Kidney glomerular epithelial cell (primary cell): Measurements from ENCODE around the gene CFAP54.
A peak's percentile ranks its signal among the peaks of the same experiment; 100 is the strongest.
"Not testable (repeated sequence)": the region's sequence is repeated elsewhere in the genome, so short reads cannot be mapped to it uniquely, and the experiment has no call there.

ENCODE experiments used
- DNase-seq: peaks from one replicate; lab custom pipeline; 2025; lab: John Stamatoyannopoulos, UW

The CFAP54 gene

GRCh38 chr12:96489392-96490056, at the start of gene CFAP54:
Gene CFAP54, plus strand, starts transcription at chr12:96489577. Its CDS starts 33 bp downstream, at chr12:96489610.
- peak; percentile 89 for DNase-seq

- DNase-seq = no peak
These were observed 47.6 kb upstream of the CFAP54 start for GRCh38 chr12:96441816-96442215.

- DNase-seq = no peak
These were observed 46.5 kb upstream of the CFAP54 start for GRCh38 chr12:96442906-96443305.

GRCh38 chr12:96444399-96444798, 45.0 kb upstream of the CFAP54 start:
- no peak for DNase-seq

DNA sequence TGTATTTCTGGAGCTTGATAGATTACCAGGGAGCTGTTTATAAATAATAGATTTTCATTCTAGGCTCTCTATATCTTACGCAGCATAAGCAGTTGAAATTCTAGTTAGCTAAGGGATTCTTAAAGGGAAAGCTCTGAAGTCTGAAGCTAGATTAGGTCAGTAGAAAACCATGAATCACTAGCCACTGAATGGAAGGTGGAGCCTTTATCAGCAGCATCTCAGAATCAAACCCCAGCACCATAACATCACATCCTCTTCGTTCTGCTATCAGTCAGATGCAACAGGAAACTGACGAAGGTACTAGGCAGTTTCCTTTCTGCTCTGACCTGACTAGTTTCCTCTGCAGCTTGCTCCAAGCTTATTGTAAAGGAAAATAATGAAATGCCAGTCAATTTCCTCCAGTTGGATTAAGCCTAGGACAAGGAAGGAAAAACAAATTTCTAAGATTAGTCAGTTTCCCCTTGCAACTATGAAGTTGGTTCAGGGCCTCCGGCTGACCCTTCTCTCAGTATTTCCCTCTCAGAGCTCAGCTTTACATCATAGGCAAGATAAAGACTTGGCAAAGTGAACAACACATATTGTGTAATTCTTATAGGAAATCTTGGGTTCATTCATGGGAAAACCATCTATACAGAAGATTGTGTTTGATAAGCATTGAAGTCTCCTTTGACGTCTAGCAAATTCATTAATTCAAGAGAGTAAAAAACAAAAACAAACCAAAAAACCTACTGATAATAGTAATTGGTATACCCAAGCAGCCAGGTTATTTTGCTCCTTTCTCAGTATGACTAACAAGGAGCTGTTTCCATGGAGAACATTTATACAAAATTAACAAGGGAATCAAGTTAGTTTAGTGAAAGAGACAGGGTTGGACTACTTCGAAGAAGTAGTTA, 43.4 kb upstream of the CFAP54 start:
- DNase-seq = peak; percentile 63

GRCh38 chr12:96447256-96447655, 42.1 kb upstream of the CFAP54 start:
- DNase-seq = no peak

GRCh38 chr12:96448300-96448699, 41.1 kb upstream of the CFAP54 start:
- DNase-seq = no peak

DNA sequence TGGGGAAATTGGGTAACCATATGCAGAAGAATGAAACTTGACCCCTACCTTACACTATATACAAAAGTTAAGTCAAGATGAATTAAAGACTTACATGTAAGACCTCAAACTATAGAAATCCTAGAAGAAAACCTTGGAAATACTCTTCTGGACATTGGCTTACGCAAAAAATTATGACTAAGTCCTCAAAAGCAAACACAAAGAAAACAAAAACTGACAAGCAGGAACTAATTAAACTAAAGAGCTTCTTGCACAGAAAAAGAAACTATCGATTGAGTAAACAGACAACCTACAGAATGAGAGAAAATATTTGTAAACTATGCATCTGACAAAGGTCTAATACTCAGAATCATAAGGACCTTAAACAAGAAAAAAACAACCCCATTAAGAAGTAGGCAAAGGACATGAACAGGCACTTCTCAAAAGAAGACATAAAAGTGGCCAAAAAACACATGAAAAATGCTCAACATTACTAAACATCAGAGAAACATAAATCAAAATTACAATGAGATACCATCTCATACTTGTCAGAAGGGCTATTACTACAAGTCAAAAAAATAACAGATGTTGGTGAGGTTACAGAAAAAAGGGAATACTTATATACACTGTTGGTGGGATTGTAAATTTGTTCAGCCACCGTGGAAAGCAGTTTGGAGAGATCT, 37.0 kb upstream of the CFAP54 start:
- no peak for DNase-seq

DNA sequence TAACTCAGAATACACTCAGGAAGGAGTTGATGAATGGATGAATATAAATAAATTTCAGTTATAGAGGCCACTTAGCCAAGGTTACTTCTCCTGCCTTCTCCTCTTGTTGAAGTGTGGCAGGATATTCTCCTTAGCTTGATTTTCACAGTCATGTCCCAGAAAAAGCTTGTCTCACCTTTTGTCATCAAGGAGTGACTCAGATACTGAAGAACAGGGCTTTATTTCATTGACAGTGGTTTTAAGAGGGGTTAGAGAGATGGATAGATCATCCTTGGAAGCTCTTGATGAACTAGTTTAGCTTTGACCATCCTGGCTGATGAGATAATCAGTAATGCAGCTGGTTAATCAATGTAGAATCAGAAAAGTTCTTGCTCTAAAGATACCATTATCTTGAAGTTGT, 35.0 kb upstream of the CFAP54 start:
- no peak for DNase-seq

DNA sequence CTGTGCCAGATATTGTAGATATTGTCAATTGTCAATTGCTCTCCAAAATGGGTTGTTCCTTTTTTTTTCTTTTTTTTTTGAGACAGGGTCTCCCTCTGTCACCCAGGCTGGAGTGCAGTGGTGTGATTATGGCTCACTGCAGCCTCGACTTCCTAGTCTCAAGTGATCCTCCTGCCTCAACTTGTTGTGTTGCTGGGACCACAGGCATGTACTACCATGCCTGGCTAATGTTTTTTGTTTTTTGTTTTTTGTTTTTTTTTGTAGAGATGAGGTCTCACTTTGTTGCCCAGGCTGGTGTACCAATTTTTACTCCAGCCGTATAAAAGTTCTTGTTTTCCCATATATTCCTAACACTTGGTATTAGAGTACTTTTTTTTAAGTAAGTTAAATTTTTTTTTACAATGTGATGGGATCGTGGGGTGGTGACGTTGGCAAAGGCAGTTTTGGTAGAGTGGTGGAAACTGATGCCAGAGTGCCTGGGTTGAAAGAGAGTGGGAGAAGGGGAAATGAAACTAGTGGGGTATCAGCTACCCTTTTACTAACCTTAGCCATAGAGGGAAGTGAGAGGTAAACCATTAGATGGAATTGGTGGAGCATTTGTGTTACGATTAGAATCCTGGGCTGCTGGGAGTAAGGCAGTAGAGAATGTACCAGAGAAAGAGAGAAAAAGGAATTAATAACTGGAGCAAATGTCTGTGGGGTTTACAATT, 33.0 kb upstream of the CFAP54 start:
- no peak for DNase-seq

DNA sequence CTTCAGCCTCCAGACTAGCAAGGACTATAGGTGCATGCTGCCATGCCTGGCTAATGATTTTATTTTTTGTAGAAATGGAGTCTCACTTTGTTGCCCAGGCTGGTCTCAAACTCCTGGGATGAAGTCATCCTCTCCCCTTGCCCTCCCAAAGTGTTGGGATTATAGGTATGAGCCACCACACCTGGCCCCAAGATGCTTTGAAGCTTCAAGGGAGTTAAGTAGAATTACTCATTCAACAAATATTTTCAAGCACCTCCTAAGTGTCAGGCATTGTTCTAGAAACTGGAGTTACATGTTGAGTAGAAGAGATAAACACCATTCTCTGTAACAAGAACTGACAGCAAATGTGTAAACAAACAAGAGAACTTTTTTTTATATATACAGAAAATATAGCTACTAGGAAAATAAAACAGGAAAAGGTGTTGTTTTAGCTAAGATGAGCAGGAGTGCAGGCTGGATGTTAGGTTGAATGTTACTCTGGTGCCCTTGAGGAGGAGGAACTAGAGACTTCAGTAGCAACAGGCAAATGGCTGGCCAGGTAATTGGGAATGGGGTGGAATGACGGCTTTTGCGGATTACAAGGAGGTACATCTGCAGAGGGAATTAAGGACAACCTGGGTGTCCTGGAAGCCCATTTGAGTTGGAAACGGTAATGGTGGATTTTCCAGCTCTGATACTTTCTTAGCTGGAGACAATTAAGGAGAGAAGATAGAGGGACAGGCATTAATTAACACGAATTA, 32.0 kb upstream of the CFAP54 start:
- peak; percentile 50 for DNase-seq

DNA sequence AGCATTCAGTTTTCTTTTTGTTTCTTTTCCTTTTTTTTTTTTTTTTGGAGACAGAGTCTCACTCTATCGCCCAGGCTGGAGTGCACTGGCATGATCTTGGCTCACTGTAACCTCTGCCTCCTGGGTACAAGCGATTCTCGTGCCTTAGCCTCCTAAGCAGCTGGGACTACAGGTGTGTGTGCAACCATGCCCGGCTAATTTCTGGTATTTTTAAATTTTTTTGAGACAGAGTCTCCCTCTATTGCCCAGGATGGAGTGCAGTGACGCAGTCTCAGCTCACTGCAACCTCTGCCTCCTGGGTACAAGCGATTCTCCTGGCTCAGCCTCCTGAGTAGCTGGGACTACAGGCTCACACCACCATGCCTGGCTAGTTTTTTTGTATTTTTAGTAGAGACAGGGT, 30.1 kb upstream of the CFAP54 start:
- DNase-seq = not testable (repeated sequence)

GRCh38 chr12:96462571-96463280, 26.7 kb upstream of the CFAP54 start:
- DNase-seq = no peak

- no peak for DNase-seq
These were observed 23.5 kb upstream of the CFAP54 start for GRCh38 chr12:96465896-96466295.

DNA sequence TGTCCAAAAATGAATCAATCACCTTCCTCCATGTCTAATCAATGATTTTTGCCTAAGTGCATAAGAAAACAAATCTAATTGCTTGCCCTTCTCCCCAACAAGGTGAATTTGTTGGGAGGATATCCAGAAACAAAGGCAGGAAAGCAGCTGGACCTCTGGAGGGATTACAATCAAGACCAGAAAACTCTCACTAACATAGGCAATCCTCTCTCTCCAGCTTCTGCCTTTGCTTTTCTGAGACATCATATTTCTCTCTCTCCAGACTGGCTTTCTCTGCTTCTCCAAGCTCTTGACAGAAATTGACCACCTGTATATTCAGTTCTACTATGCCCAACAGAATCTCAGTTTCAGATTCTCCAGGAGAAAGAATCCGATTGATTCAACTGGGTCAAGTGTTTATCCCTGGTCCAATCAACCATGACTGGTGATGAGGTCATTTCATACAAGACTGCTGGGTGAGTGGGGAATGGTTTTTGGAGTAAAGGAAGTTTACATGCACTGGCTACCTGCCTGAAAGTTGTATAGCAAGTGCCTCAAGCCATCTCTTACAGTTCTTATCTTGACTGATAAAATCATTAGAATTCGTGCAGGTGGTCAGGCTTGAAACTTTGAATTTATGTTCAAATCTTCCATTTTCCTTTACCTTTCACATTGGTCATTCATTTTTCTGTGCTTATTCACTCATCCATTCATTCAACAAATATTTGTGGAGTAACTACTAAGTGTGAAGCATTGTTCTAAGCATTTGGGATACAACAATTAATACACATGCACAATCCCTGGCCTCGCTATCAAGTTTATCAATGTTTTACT, 22.2 kb upstream of the CFAP54 start:
- peak; percentile 80 for DNase-seq

- no peak for DNase-seq
These were observed 17.9 kb upstream of the CFAP54 start for GRCh38 chr12:96471368-96472050.

DNA sequence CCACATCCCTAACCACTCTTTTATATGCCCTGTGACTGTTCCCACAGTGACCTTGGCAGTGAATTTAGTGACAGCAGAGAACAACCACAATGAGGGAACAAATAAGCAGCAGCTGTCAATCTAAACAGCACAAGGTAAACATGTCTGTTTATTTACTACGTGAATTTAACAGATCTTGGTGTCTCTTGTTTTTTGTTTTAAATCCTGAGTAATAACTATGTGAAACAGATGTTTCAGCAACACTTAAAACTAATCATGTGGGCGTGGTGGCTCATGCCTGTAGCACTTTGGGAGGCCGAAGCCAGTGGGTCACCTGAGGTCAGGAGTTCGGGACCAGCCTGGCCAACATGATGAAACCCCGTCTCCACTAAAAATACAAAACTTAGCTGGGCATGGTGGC, 17.0 kb upstream of the CFAP54 start:
- DNase-seq = no peak

DNA sequence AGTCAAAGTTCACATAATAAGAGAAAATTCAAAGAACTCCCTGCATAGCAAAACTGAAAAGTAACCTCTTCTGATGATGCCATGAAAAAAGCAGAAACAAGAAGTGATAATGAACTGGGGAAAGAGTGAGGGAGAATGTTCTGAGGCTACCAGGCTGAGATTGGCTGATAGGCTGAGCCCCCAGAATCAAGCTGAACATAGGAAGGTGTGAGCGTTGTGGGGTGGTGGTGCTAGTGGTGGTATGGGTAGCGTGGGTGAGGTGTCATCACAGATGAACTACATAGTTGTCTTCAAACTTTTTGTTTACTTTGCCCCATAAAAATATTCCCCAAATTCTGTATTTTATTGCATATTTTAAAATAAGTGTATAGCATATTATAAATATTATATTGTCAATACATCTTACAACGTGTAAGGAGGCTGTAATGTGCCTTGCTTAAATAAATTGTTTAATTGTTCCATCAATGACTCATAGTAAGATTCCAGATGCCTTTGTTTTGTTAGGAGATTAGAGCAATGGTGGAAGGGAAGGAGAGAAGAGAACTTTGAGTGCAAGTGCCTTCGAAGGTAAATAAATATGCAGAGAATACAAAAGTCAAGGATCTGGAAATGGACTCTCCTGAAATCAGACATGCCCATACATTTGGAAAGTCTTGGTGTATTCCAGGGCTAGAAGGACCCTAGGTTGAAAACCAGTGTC, 15.8 kb upstream of the CFAP54 start:
- no peak for DNase-seq

DNA sequence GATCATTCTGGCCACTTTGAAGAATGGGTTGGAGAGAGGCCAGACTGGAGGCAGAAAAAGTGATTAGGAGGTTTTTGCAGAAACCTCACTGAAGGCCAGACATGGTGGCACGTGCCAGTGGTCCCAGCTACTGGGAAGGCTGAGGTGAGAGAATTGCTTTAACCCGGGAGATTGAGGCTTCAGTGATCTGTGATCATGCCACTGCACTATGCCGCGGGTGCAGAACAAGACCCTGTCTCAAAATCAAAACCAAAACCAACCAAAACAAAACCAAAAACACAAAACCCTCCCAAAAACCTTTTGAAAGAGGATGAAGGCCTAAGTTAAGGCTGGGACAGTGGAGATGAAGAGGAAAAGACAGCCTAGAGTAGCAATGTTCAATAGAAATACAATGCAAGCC, 15.2 kb upstream of the CFAP54 start:
- no peak for DNase-seq
